Activated T-cell treated with anti-CD3 and anti-CD28 coated beads, Interleukin-2, amount 50 U/mL, for 24 hours (primary cell): ENCODE data around the gene ERP29.
"Not testable (repeated sequence)": the region's sequence is repeated elsewhere in the genome, so short reads cannot be mapped to it uniquely, and the experiment has no call there.

Experiments used
- DNase-seq: peaks from one replicate; pipeline ENCODE4 v3.0.0-alpha.2; 2020
- H3K27ac Mint-ChIP-seq: 2 replicates; pipeline ENCODE4 v1.8.0; 2020; ENCODE audit warnings: mild to moderate bottlenecking, mixed read lengths
- H3K27me3 Mint-ChIP-seq: 2 replicates; pipeline ENCODE4 v1.8.0; 2020; ENCODE audit warnings: mixed read lengths
- H3K36me3 Mint-ChIP-seq: 2 replicates; pipeline ENCODE4 v1.8.0; 2020; ENCODE audit warnings: low read depth, mixed read lengths
- H3K4me1 Mint-ChIP-seq: 2 replicates; pipeline ENCODE4 v1.8.0; 2020; ENCODE audit warnings: low read depth, mixed read lengths
- H3K4me3 Mint-ChIP-seq: 2 replicates; pipeline ENCODE4 v1.8.0; 2020; ENCODE audit warnings: mild to moderate bottlenecking, moderate library complexity, mixed read lengths
- H3K9me3 Mint-ChIP-seq: 2 replicates; pipeline ENCODE4 v1.8.0; 2020; ENCODE audit warnings: mixed read lengths

The ERP29 gene

DNA sequence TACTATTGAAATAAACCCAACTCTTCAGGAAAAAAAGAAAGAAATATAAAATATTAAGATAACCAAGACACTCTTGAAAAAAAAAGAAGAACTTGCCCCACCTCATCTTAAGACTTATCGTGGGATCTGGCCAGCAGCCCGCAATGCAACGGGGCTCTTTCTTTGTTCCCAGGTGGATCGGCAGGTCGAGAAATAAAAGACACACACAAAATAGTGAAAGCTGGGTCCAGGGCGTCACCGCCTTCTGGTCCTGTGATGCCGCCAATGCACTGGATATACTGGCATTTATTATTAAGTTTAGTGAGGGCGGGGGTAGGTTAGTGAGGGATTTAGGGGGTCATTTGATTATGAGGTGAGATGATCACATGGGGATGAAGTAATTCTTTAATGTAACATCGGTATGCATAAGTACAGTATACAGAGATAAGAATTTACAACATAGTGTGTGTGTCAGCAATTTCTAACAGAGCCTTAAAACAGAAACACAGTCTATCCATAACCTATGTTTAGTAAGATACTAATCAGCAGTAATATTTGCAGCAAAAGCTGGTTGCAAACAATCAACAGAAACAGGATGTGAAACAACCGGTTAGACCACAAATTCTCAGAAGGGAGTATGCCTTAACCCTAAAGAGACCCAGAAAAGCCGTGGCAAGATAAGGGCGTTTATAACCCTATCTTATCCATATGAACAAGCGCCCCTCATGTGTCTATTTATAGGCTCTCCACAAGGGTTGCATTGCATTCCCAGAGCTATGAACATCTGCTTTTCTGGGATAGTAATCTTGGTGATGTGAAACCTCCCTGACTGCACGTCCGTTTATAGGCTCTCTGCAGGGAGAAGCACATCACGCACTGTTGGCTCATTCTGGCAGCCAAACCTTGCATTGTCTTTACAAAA, 18.8 kb upstream of the ERP29 start:
- peak overlapping the region; percentile 78 for H3K27ac Mint-ChIP-seq
- peak overlapping the region; percentile 80 for H3K4me3 Mint-ChIP-seq
- DNase-seq, H3K9me3 Mint-ChIP-seq, H3K27me3 Mint-ChIP-seq, H3K36me3 Mint-ChIP-seq: not testable (repeated sequence)
- H3K4me1 Mint-ChIP-seq: peaks cover 72% of the 10 kb centered on the region

- Mint-ChIP-seq H3K9me3 (no peaks in the 10 kb centered on the region), H3K27me3 (no peaks in the 10 kb centered on the region), H3K4me3 (no peak overlapping the region), H3K36me3 (peaks cover 2% of the 10 kb centered on the region), H3K4me1 (peaks cover 80% of the 10 kb centered on the region), H3K27ac (peak overlapping the region; percentile 27)
- no peak for DNase-seq
Observed at GRCh38 chr12:111995782-111996480, 17.3 kb upstream of the ERP29 start.

GRCh38 chr12:111997300-111997699, 15.9 kb upstream of the ERP29 start:
- H3K4me3 Mint-ChIP-seq: no peak overlapping the region

GRCh38 chr12:111998015-111998414, 15.2 kb upstream of the ERP29 start:
- no peak for DNase-seq
- Mint-ChIP-seq H3K4me3 (no peak overlapping the region), H3K4me1 (peaks cover 83% of the 10 kb centered on the region), H3K9me3 (no peaks in the 10 kb centered on the region), H3K36me3 (peaks cover 6% of the 10 kb centered on the region), H3K27ac (peak overlapping the region; percentile 69), H3K27me3 (no peaks in the 10 kb centered on the region)

More at GRCh38 chr12:111997300-111997699, 15.9 kb upstream of the ERP29 start:
- peaks cover 84% of the 10 kb centered on the region for H3K4me1 Mint-ChIP-seq
- peaks cover 2% of the 10 kb centered on the region for H3K36me3 Mint-ChIP-seq
- H3K27ac Mint-ChIP-seq: peak overlapping the region; percentile 14
- no peaks in the 10 kb centered on the region for H3K9me3 Mint-ChIP-seq
- DNase-seq: no peak
- no peaks in the 10 kb centered on the region for H3K27me3 Mint-ChIP-seq

DNA sequence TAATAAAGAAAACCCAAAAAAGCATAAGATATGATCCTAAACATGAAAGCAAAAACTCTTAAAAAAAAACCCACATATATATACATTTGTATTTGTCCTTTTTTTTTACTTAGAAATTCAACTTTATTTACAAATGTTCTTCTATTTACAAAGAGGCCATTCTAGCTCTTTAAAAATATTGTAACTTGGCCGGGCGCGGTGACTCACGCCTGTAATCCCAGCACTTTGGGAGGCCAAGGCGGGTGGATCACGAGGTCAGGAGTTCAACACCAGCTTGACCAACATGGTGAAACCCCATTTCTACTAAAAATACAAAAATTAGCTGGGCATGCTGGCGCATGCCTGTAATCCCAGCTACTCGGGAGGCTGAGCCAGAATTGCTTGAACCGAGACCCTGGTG, 14.1 kb upstream of the ERP29 start:
- H3K9me3 Mint-ChIP-seq, H3K27me3 Mint-ChIP-seq, DNase-seq, H3K36me3 Mint-ChIP-seq, H3K4me3 Mint-ChIP-seq: not testable (repeated sequence)
- peaks cover 74% of the 10 kb centered on the region for H3K4me1 Mint-ChIP-seq
- peak overlapping the region; percentile 69 for H3K27ac Mint-ChIP-seq

GRCh38 chr12:112000820-112001219, 12.4 kb upstream of the ERP29 start:
- no peaks in the 10 kb centered on the region for H3K9me3 Mint-ChIP-seq
- peaks cover 71% of the 10 kb centered on the region for H3K4me1 Mint-ChIP-seq
- H3K36me3 Mint-ChIP-seq: peaks cover 10% of the 10 kb centered on the region
- H3K4me3 Mint-ChIP-seq: peak overlapping the region; percentile 50
- H3K27me3 Mint-ChIP-seq: no peaks in the 10 kb centered on the region
- H3K27ac Mint-ChIP-seq: peak overlapping the region; percentile 83
- DNase-seq: no peak

DNA sequence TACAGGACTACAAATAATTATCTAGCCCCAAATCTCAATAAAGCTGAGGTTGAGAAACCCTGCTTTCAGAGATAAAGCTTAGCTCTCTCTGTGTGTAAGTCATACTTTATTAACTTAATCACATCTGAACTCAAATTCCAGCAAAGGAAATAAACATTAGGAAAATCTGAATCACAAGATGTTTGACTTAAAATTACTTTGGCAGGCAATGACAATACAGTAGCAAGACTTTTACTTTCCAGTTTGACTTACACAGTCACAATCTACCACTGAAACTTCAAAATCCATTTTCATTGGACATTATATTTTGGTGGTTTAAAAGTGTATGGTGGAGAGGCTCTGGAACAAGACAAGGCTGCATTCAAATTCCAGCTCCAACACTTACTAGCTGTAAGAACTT, 11.7 kb upstream of the ERP29 start:
- DNase-seq: no peak
- peaks cover 72% of the 10 kb centered on the region for H3K4me1 Mint-ChIP-seq
- H3K4me3 Mint-ChIP-seq: peak overlapping the region; percentile 50
- H3K9me3 Mint-ChIP-seq: no peaks in the 10 kb centered on the region
- H3K27ac Mint-ChIP-seq: peak overlapping the region; percentile 83
- H3K36me3 Mint-ChIP-seq: peaks cover 10% of the 10 kb centered on the region
- H3K27me3 Mint-ChIP-seq: no peaks in the 10 kb centered on the region

DNA sequence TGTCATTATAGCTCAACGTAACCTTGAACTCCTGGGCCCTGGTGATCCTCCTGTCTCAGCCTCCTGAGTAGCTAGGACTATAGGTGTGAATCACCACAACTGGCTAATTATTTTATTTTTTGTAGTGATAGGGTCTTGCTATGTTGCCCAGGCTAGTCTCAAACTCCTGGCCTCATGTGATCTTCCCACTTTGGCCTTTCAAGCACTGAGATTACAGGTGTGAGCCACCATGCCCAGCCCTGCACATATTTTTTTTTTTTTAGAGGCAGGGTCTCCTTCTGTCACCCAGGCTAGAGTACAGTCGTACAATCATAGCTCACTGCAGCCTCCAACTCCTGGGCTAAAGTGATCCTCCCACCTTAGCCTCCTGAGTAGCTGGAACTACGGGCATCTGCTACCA, 9.2 kb upstream of the ERP29 start:
- DNase-seq: no peak
- no peaks in the 10 kb centered on the region for H3K9me3 Mint-ChIP-seq
- H3K36me3 Mint-ChIP-seq: peaks cover 11% of the 10 kb centered on the region
- H3K27ac Mint-ChIP-seq: no peak overlapping the region
- no peak overlapping the region for H3K4me3 Mint-ChIP-seq
- peaks cover 63% of the 10 kb centered on the region for H3K4me1 Mint-ChIP-seq
- no peaks in the 10 kb centered on the region for H3K27me3 Mint-ChIP-seq

- no peak for DNase-seq
- Mint-ChIP-seq H3K36me3 (peaks cover 19% of the 10 kb centered on the region), H3K27me3 (no peaks in the 10 kb centered on the region), H3K4me1 (peaks cover 59% of the 10 kb centered on the region), H3K27ac (peak overlapping the region; percentile 20), H3K9me3 (no peaks in the 10 kb centered on the region), H3K4me3 (no peak overlapping the region)
Observed at GRCh38 chr12:112005419-112006395, 7.5 kb upstream of the ERP29 start.

- Mint-ChIP-seq H3K9me3 (no peaks in the 10 kb centered on the region), H3K27me3 (no peaks in the 10 kb centered on the region), H3K4me1 (peaks cover 52% of the 10 kb centered on the region), H3K4me3 (no peak overlapping the region), H3K27ac (peak overlapping the region; percentile 37), H3K36me3 (peaks cover 34% of the 10 kb centered on the region)
- no peak for DNase-seq
Observed at GRCh38 chr12:112007945-112008344, 5.3 kb upstream of the ERP29 start.

DNA sequence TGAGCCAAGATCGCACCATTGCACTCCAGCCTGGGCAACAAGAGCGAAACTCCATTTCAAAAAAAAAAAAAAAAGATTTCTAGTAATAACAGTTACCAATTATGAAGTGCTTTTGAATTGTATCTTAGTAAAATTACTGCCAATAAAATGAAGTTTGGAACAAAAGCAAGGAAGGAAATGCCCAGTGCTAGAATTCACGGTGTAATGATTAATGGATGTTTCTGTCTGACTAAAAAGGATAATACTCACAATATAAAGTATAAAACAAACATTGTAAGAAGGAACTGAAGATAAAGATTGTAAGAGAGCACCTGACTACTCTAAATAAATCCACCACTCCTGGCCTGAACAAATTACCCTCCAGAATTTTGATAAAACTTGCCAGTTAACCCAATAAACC, 4.3 kb upstream of the ERP29 start:
- Mint-ChIP-seq H3K27ac (peak overlapping the region; percentile 44), H3K4me1 (peaks cover 50% of the 10 kb centered on the region), H3K36me3 (peaks cover 30% of the 10 kb centered on the region), H3K27me3 (no peaks in the 10 kb centered on the region), H3K9me3 (no peaks in the 10 kb centered on the region), H3K4me3 (no peak overlapping the region)
- DNase-seq: no peak

DNA sequence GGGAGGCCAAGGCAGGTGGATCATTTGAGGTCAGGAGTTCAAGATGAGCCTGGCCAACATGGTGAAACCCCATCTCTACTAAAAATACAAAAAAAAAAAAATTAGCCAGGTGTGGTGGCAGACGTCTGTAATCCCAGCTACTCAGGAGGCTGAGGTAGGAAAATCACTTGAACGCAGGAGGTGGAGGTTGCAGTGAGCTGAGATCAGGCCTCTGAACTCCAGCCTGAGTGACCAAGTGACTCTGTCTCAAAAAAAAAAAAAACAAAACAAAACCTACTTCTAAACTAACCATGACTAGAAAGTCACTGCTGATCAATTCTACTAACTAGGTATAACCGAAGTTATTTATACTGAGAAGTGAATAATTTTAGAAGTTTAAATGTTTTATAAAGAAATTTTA, 3.6 kb upstream of the ERP29 start:
- Mint-ChIP-seq H3K36me3 (peaks cover 37% of the 10 kb centered on the region), H3K4me1 (peaks cover 55% of the 10 kb centered on the region)
- not testable (repeated sequence) for H3K27me3 Mint-ChIP-seq, H3K4me3 Mint-ChIP-seq, DNase-seq, H3K9me3 Mint-ChIP-seq, H3K27ac Mint-ChIP-seq

- H3K27me3 Mint-ChIP-seq: no peaks in the 10 kb centered on the region
- peaks cover 54% of the 10 kb centered on the region for H3K4me1 Mint-ChIP-seq
- H3K27ac Mint-ChIP-seq: peak overlapping the region; percentile 97
- H3K36me3 Mint-ChIP-seq: peaks cover 47% of the 10 kb centered on the region
- H3K9me3 Mint-ChIP-seq: peaks cover under 1% of the 10 kb centered on the region
- H3K4me3 Mint-ChIP-seq: peak overlapping the region; percentile 89
- no peak for DNase-seq
Observed at GRCh38 chr12:112010415-112011344, 2.5 kb upstream of the ERP29 start.
